Ishikawa (cell line): ENCODE measurements around the gene TNNI3K.

Source experiments
- FOXM1 ChIP-seq: IDR thresholded peaks from 2 replicates; pipeline ENCODE4 v1.6.1; 2012; ENCODE audit warnings: low read depth, borderline replicate concordance
- TAF1 ChIP-seq: IDR thresholded peaks from 2 replicates; pipeline ENCODE4 v1.6.1; 2012; ENCODE audit warnings: low read depth, mild to moderate bottlenecking

GRCh38 chr1:74236440-74236839, 1.3 kb downstream of the TNNI3K start:
- TF ChIP-seq FOXM1 (no peak), TAF1 (no peak)
